GM12878 (cell line): ENCODE results near the gene BHLHA15. TPM values are rescaled to one million over a fixed set of nuclear protein-coding genes. Genes with fewer than 3 reads are reported as not detected.

Source experiments
- ASH2L ChIP-seq: fragments of 300-600, 200-600 bp; sonication (generic); IDR thresholded peaks from 2 replicates; pipeline ENCODE4 v1.6.1; 2017; ENCODE audit warnings: low read depth, mild to moderate bottlenecking, borderline replicate concordance
- EGR1 ChIP-seq, 2 experiments: IDR thresholded peaks; 1 replicate in 1 of 2; 2 replicates in 1 of 2; pipeline ENCODE4 v1.6.1; 2011 to 2012; ENCODE audit warnings: low read depth in 2 of 2, low read length in 2 of 2, borderline replicate concordance in 1 of 2, mild to moderate bottlenecking in 1 of 2, moderate library complexity in 1 of 2
- ZSCAN29 ChIP-seq: fragments of 450-650 bp; IDR thresholded peaks from 2 replicates; pipeline ENCODE4 v1.6.1; 2017; ENCODE audit warnings: mild to moderate bottlenecking, moderate library complexity
- polyA plus RNA-seq, 11 experiments: library from polyadenylated mRNA; depleted of rRNA in 4 of 11; unstranded in 6 of 11; stranded (reverse) in 5 of 11; fragments of >200 nt; fragmentation: Nextera tagmentation in 4 of 11; fragmentation: Illumina TruSeq in 1 of 11; extraction: Ambion mirVana in 4 of 11; extraction: Trizol in 1 of 11; gene quantifications; 1 replicate in 1 of 11; 2 replicates in 10 of 11; pipeline versions ENCODE4 v1.2.1 to v1.2.3, GENCODE V29; 2011 to 2016; ENCODE audit warnings: inconsistent platforms in 2 of 11, missing spikeins in 2 of 11, low read depth in 1 of 11
- total RNA-seq, 4 experiments: library from RNA; depleted of rRNA in 3 of 4; stranded (reverse); fragments of >200 nt in 3 of 4; fragmentation: Illumina TruSeq in 1 of 4; extraction: Trizol in 1 of 4; gene quantifications; 2 replicates each; pipeline versions ENCODE4 v1.2.1 to v1.2.3, GENCODE V29; 2013 to 2021
- TF ChIP-seq, protein P1 (sequence below): fragments of 150-350 bp; IDR thresholded peaks from 2 replicates; pipeline ENCODE4 v1.6.1; 2016; ENCODE audit warnings: low read depth, low read length
- TF ChIP-seq, protein P2 (sequence below): fragments of 450-650 bp; IDR thresholded peaks from 2 replicates; pipeline ENCODE4 v1.6.1; 2016; ENCODE audit warnings: mild to moderate bottlenecking
- TF ChIP-seq, protein P3 (sequence below): fragments of 450-650 bp; IDR thresholded peaks from 2 replicates; pipeline ENCODE4 v1.6.1; 2016; ENCODE audit warnings: mild to moderate bottlenecking

Gene BHLHA15
- total and polyA plus RNA-seq, 10 of the 15 experiments (the other 5 are each of a cell fraction or from before 2014, with no cell fraction given) = 0.54 to 4.2 (median 2.5) TPM; not detected in 4

DNA sequence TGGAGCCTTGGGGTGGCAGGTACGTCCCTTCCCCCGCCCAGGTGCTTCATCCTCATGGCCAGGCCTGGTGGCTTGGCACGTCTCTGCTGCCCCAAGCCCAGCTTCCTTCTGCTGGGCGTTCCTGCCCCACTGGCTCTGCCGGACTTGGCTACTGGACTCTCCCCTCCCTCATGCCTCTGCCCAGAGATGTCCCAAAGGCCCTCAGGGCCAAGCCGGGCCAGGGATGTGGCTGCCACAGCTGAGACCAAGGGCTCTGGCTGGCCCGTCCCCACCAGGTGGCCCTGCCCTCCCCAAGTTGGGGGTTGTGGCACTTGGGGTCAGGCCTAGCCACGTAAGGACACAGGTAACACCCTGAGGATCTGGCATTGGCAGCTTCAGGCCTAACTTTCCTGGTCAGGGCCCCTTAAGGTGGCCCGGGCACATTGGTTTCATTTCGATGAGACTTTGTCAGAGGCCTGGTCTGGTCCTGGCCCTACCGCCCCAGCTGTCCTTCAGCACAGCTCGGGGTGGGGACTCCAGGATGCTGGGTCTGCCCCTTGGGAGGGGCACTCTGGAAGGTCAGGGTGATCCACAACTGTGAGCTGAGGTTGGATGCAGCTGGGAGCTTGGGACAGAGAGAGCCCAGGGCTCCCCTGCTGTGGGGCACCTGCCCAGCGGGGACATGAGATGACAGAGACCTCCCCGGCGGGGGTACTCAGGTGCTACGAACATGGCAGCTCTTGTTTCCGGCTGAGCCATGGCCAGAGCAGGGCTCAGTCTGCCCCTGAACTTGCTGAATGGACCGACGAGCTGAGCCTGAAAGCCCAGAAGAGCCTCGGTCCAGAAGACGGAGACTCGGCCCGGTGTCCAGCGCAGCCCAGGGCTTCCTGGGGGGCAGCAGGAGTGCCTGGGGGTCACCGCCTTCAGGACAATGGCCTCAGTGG is 2.9 kb downstream of the BHLHA15 start (continued):
- TF ChIP-seq, protein P1, sequence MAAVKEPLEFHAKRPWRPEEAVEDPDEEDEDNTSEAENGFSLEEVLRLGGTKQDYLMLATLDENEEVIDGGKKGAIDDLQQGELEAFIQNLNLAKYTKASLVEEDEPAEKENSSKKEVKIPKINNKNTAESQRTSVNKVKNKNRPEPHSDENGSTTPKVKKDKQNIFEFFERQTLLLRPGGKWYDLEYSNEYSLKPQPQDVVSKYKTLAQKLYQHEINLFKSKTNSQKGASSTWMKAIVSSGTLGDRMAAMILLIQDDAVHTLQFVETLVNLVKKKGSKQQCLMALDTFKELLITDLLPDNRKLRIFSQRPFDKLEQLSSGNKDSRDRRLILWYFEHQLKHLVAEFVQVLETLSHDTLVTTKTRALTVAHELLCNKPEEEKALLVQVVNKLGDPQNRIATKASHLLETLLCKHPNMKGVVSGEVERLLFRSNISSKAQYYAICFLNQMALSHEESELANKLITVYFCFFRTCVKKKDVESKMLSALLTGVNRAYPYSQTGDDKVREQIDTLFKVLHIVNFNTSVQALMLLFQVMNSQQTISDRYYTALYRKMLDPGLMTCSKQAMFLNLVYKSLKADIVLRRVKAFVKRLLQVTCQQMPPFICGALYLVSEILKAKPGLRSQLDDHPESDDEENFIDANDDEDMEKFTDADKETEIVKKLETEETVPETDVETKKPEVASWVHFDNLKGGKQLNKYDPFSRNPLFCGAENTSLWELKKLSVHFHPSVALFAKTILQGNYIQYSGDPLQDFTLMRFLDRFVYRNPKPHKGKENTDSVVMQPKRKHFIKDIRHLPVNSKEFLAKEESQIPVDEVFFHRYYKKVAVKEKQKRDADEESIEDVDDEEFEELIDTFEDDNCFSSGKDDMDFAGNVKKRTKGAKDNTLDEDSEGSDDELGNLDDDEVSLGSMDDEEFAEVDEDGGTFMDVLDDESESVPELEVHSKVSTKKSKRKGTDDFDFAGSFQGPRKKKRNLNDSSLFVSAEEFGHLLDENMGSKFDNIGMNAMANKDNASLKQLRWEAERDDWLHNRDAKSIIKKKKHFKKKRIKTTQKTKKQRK = no peak
- TF ChIP-seq EGR1 (IDR thresholded peaks at IDR 0.05; ENCODE audit: borderline replicate concordance in 1 of 2, low read depth in 2 of 2, low read length in 2 of 2) (no peak), ASH2L (no peak), ZSCAN29 (no peak)
- TF ChIP-seq, protein P2, sequence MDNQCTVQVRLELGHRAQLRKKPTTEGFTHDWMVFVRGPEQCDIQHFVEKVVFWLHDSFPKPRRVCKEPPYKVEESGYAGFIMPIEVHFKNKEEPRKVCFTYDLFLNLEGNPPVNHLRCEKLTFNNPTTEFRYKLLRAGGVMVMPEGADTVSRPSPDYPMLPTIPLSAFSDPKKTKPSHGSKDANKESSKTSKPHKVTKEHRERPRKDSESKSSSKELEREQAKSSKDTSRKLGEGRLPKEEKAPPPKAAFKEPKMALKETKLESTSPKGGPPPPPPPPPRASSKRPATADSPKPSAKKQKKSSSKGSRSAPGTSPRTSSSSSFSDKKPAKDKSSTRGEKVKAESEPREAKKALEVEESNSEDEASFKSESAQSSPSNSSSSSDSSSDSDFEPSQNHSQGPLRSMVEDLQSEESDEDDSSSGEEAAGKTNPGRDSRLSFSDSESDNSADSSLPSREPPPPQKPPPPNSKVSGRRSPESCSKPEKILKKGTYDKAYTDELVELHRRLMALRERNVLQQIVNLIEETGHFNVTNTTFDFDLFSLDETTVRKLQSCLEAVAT = no peak
- TF ChIP-seq, protein P3, sequence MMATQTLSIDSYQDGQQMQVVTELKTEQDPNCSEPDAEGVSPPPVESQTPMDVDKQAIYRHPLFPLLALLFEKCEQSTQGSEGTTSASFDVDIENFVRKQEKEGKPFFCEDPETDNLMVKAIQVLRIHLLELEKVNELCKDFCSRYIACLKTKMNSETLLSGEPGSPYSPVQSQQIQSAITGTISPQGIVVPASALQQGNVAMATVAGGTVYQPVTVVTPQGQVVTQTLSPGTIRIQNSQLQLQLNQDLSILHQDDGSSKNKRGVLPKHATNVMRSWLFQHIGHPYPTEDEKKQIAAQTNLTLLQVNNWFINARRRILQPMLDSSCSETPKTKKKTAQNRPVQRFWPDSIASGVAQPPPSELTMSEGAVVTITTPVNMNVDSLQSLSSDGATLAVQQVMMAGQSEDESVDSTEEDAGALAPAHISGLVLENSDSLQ = no peak
